SU-DHL-6 (cell line): Measurements from ENCODE around the gene DDX3X.

Experiments used
- EZH2phosphoT487 ChIP-seq: fragments of 200-600 bp; sonication (generic), shearing (Covaris generic); conservative IDR thresholded peaks from 2 replicates; pipeline ENCODE4 v1.6.1; 2018; ENCODE audit warnings: mild to moderate bottlenecking, antibody characterized with exemption, low read length, moderate library complexity, mixed read lengths
- TF ChIP-seq, protein P1 (sequence below): fragments of 200-600 bp; sonication (generic); IDR thresholded peaks from one replicate; pipeline ENCODE4 v1.5.1; 2017; ENCODE audit warnings: antibody characterized with exemption, mild to moderate bottlenecking, low read length, moderate library complexity; ENCODE audit not compliant: insufficient read depth, poor library complexity, severe bottlenecking

DNA sequence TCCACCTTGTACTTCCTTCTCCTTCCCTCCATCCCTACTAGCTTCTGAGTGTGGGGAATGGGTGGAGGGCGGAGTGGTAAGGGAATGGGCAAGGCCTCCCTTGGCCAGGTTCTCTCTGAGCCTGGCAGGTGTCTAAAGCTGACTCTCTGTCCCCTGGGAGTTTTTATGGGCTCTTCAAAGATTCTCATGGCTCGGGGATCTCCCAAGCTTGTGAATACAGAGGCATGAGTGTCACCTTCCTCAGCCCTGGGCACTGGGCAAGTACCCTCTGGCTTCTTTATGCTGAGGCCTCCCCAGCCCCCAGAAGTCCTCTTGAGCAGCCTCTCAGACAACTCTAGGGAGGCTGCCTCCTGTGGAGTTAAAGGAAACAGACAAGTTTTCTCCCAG is 32.5 kb upstream of the DDX3X start:
- TF ChIP-seq EZH2phosphoT487: no peak
- TF ChIP-seq, protein P1, sequence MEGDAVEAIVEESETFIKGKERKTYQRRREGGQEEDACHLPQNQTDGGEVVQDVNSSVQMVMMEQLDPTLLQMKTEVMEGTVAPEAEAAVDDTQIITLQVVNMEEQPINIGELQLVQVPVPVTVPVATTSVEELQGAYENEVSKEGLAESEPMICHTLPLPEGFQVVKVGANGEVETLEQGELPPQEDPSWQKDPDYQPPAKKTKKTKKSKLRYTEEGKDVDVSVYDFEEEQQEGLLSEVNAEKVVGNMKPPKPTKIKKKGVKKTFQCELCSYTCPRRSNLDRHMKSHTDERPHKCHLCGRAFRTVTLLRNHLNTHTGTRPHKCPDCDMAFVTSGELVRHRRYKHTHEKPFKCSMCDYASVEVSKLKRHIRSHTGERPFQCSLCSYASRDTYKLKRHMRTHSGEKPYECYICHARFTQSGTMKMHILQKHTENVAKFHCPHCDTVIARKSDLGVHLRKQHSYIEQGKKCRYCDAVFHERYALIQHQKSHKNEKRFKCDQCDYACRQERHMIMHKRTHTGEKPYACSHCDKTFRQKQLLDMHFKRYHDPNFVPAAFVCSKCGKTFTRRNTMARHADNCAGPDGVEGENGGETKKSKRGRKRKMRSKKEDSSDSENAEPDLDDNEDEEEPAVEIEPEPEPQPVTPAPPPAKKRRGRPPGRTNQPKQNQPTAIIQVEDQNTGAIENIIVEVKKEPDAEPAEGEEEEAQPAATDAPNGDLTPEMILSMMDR: no peak
